ENCODE data around the gene EDIL3.

Gene EDIL3

DNA sequence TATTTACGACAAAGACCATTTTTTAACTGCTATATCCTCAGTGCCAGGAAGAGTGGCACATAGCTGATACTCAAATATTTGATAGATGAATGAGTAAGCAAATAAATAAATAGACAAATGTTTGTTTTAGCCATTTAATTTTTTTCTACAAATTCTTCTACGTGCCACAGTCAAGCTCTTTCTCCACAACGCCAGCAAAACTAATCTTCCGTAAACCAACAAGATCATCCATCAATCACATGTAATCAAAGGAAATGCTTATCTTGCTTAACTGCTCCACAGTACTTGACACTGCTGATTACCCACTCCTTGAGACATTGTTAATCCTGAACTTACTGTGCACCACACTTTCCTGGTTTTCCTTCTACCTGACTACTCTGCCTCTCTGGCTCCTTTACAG is 136.7 kb downstream of the EDIL3 start:
- Histone ChIP-seq H3K9me3 (ENCODE audit: control insufficient read depth in 2 of 2, low read length in 2 of 2) (no peaks in the 10 kb centered on the region), H3K4me1 (ENCODE audit: control insufficient read depth in 2 of 2, insufficient read depth in 2 of 2, low read length in 2 of 2) (no peaks in the 10 kb centered on the region), H3K27me3 (ENCODE audit: control insufficient read depth in 2 of 2, insufficient read depth in 2 of 2, low read length in 2 of 2) (no peaks in the 10 kb centered on the region), H3K36me3 (ENCODE audit: control insufficient read depth in 2 of 2, insufficient read depth in 2 of 2, low read length in 2 of 2) (no peaks in the 10 kb centered on the region), H3K4me3 (ENCODE audit: low read length in 2 of 2) (no peak overlapping the region), H3K27ac (ENCODE audit: low read depth in 2 of 2, low read length in 2 of 2) (no peak overlapping the region), H3K9ac (ENCODE audit: low read depth in 1 of 2, low read length in 2 of 2) (no peak overlapping the region)

- no peaks in the 10 kb centered on the region for H3K9me3 ChIP-seq (ENCODE audit: control insufficient read depth in 2 of 2, low read length in 2 of 2)
- no peaks in the 10 kb centered on the region for H3K27me3 ChIP-seq (ENCODE audit: control insufficient read depth in 2 of 2, insufficient read depth in 2 of 2, low read length in 2 of 2)
- no peaks in the 10 kb centered on the region for H3K36me3 ChIP-seq (ENCODE audit: control insufficient read depth in 2 of 2, insufficient read depth in 2 of 2, low read length in 2 of 2)
- H3K4me1 ChIP-seq (ENCODE audit: control insufficient read depth in 2 of 2, insufficient read depth in 2 of 2, low read length in 2 of 2), result no peaks in the 10 kb centered on the region
- H3K27ac ChIP-seq (ENCODE audit: low read depth in 2 of 2, low read length in 2 of 2), result no peak overlapping the region
- H3K4me3 ChIP-seq (ENCODE audit: low read length in 2 of 2), result no peak overlapping the region
- H3K9ac ChIP-seq (ENCODE audit: low read depth in 1 of 2, low read length in 2 of 2), result no peak overlapping the region
Observed at GRCh38 chr5:84242286-84242685, 142.4 kb downstream of the EDIL3 start.

- H3K27me3 ChIP-seq (ENCODE audit: control insufficient read depth in 2 of 2, insufficient read depth in 2 of 2, low read length in 2 of 2), result no peaks in the 10 kb centered on the region
- no peaks in the 10 kb centered on the region for H3K4me1 ChIP-seq (ENCODE audit: control insufficient read depth in 2 of 2, insufficient read depth in 2 of 2, low read length in 2 of 2)
- no peak overlapping the region for H3K27ac ChIP-seq (ENCODE audit: low read depth in 2 of 2, low read length in 2 of 2)
- H3K9me3 ChIP-seq (ENCODE audit: control insufficient read depth in 2 of 2, low read length in 2 of 2), result no peaks in the 10 kb centered on the region
- H3K36me3 ChIP-seq (ENCODE audit: control insufficient read depth in 2 of 2, insufficient read depth in 2 of 2, low read length in 2 of 2), result no peaks in the 10 kb centered on the region
- no peak overlapping the region for H3K9ac ChIP-seq (ENCODE audit: low read depth in 1 of 2, low read length in 2 of 2)
- no peak overlapping the region for H3K4me3 ChIP-seq (ENCODE audit: low read length in 2 of 2)
Observed at GRCh38 chr5:84239494-84239893, 145.2 kb downstream of the EDIL3 start.

DNA sequence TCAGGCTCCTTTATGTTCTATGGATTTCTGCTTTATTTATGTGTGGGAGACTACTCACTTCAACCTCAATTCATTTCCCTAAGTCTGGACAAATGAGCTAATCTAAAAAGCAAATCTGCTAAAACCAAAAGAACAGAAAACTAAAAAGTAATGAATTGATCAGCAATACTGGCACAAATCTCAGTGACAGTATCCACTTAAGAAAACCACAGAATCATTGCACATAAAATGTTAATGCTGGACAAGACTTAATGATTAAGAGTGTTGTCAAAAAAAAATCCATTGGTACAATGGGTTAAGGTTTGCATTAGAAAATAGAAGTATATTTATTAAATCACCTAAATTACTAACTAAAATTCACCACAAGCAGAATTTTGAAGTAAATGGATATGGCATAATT is 147.6 kb downstream of the EDIL3 start:
- Histone ChIP-seq H3K27me3 (ENCODE audit: control insufficient read depth in 2 of 2, insufficient read depth in 2 of 2, low read length in 2 of 2) (no peaks in the 10 kb centered on the region), H3K9ac (ENCODE audit: low read depth in 1 of 2, low read length in 2 of 2) (no peak overlapping the region), H3K9me3 (ENCODE audit: control insufficient read depth in 2 of 2, low read length in 2 of 2) (no peaks in the 10 kb centered on the region), H3K4me1 (ENCODE audit: control insufficient read depth in 2 of 2, insufficient read depth in 2 of 2, low read length in 2 of 2) (no peaks in the 10 kb centered on the region), H3K4me3 (ENCODE audit: low read length in 2 of 2) (no peak overlapping the region), H3K27ac (ENCODE audit: low read depth in 2 of 2, low read length in 2 of 2) (no peak overlapping the region), H3K36me3 (ENCODE audit: control insufficient read depth in 2 of 2, insufficient read depth in 2 of 2, low read length in 2 of 2) (no peaks in the 10 kb centered on the region)

- no peak overlapping the region for H3K27ac ChIP-seq (ENCODE audit: low read depth in 2 of 2, low read length in 2 of 2)
- no peak overlapping the region for H3K9ac ChIP-seq (ENCODE audit: low read depth in 1 of 2, low read length in 2 of 2)
- H3K4me1 ChIP-seq (ENCODE audit: control insufficient read depth in 2 of 2, insufficient read depth in 2 of 2, low read length in 2 of 2), result peaks cover 0 to 3% of the 10 kb centered on the region in 2 donors
- no peaks in the 10 kb centered on the region for H3K36me3 ChIP-seq (ENCODE audit: control insufficient read depth in 2 of 2, insufficient read depth in 2 of 2, low read length in 2 of 2)
- H3K9me3 ChIP-seq (ENCODE audit: control insufficient read depth in 2 of 2, low read length in 2 of 2), result no peaks in the 10 kb centered on the region
- no peak overlapping the region for H3K4me3 ChIP-seq (ENCODE audit: low read length in 2 of 2)
- H3K27me3 ChIP-seq (ENCODE audit: control insufficient read depth in 2 of 2, insufficient read depth in 2 of 2, low read length in 2 of 2), result no peaks in the 10 kb centered on the region
Observed at GRCh38 chr5:84231433-84231832, 153.2 kb downstream of the EDIL3 start.

DNA sequence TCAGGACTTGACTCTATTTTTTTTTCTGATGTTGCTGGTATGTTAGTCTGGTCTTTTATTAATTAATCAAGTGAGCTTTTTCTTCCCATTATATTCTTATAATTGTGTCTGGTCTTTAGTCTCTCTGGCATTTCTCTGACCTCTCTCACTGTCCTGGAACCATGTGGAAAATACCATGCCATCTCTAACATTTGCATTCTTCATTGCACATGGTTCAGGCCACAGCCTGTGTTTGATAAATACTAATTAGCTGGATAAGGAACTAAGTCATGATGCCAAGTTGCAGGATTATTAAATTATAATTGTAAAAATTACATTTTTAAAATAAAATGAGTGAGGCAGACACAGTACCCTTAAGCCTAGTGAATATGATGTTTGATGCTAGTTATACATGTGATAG is 155.6 kb downstream of the EDIL3 start:
- H3K9ac ChIP-seq (ENCODE audit: low read depth in 1 of 2, low read length in 2 of 2), result no peak overlapping the region
- no peaks in the 10 kb centered on the region for H3K9me3 ChIP-seq (ENCODE audit: control insufficient read depth in 2 of 2, low read length in 2 of 2)
- H3K27me3 ChIP-seq (ENCODE audit: control insufficient read depth in 2 of 2, insufficient read depth in 2 of 2, low read length in 2 of 2), result no peaks in the 10 kb centered on the region
- H3K36me3 ChIP-seq (ENCODE audit: control insufficient read depth in 2 of 2, insufficient read depth in 2 of 2, low read length in 2 of 2), result no peaks in the 10 kb centered on the region
- no peak overlapping the region for H3K27ac ChIP-seq (ENCODE audit: low read depth in 2 of 2, low read length in 2 of 2)
- H3K4me3 ChIP-seq (ENCODE audit: low read length in 2 of 2), result no peak overlapping the region
- H3K4me1 ChIP-seq (ENCODE audit: control insufficient read depth in 2 of 2, insufficient read depth in 2 of 2, low read length in 2 of 2), result peaks cover 0 to 3% of the 10 kb centered on the region in 2 donors

DNA sequence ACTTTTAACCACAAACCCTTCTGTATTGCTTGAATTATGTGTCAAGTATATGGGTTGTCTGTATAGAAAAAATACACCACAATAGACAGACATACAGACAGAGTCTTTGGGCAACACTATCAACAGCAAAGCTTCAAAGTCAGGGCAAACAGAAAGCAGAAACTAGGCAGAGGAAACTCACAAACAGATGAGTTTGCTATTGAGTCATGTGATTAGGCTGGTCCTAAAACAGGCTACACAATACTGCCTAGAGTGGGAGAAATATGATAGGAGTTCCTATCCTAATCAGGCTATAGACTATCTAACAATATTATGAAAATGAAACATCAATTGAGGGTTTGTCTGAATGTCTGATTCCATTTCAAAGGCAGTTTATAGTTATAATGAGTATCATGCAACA is 156.4 kb downstream of the EDIL3 start:
- no peaks in the 10 kb centered on the region for H3K9me3 ChIP-seq (ENCODE audit: control insufficient read depth in 2 of 2, low read length in 2 of 2)
- no peaks in the 10 kb centered on the region for H3K27me3 ChIP-seq (ENCODE audit: control insufficient read depth in 2 of 2, insufficient read depth in 2 of 2, low read length in 2 of 2)
- no peak overlapping the region for H3K4me3 ChIP-seq (ENCODE audit: low read length in 2 of 2)
- H3K9ac ChIP-seq (ENCODE audit: low read depth in 1 of 2, low read length in 2 of 2), result no peak overlapping the region
- no peaks in the 10 kb centered on the region for H3K36me3 ChIP-seq (ENCODE audit: control insufficient read depth in 2 of 2, insufficient read depth in 2 of 2, low read length in 2 of 2)
- H3K27ac ChIP-seq (ENCODE audit: low read depth in 2 of 2, low read length in 2 of 2), result no peak overlapping the region
- H3K4me1 ChIP-seq (ENCODE audit: control insufficient read depth in 2 of 2, insufficient read depth in 2 of 2, low read length in 2 of 2), result peaks cover 0 to 3% of the 10 kb centered on the region in 2 donors

DNA sequence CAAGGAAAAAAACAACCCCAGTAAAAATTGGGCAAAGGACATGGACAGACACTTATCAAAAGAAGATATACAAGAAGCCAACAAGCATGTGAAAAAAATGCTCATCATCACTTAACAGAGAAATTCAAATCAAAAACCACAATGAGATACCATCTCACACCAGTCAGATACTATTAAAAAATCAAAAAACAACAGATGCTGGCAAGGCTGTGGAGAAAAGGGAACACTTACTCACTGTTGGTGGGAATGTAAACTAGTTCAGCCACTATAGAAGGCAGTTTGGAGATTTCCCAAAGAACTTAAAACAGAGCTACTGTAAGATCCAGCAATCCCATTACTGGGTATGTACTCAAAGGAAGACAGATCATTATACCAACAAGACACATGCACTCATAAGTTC is 157.4 kb downstream of the EDIL3 start:
- Histone ChIP-seq H3K4me1 (ENCODE audit: control insufficient read depth in 2 of 2, insufficient read depth in 2 of 2, low read length in 2 of 2) (peaks cover 0 to 3% of the 10 kb centered on the region in 2 donors), H3K4me3 (ENCODE audit: low read length in 2 of 2) (no peak overlapping the region), H3K27me3 (ENCODE audit: control insufficient read depth in 2 of 2, insufficient read depth in 2 of 2, low read length in 2 of 2) (no peaks in the 10 kb centered on the region), H3K9ac (ENCODE audit: low read depth in 1 of 2, low read length in 2 of 2) (no peak overlapping the region), H3K36me3 (ENCODE audit: control insufficient read depth in 2 of 2, insufficient read depth in 2 of 2, low read length in 2 of 2) (no peaks in the 10 kb centered on the region), H3K9me3 (ENCODE audit: control insufficient read depth in 2 of 2, low read length in 2 of 2) (no peaks in the 10 kb centered on the region), H3K27ac (ENCODE audit: low read depth in 2 of 2, low read length in 2 of 2) (no peak overlapping the region)

DNA sequence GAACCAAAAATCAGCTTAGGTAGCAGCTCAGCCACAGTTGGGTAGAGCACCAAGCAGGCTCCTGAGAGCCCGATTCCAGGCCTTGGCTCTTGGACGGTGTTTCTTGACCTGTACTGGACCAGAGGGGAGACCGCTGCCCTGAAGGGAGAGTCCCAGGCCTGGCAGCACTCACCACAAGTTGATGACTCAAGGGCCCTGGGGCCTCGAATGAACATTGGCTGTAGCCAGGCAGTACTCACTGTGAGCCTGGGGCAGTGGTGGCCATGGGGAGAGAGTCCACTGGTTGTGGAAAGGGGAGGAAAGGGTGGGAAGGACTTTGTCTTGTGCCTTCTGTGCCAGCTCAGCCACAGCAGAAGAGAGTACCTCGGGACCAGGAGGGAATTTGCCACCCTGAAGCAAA is 166.1 kb downstream of the EDIL3 start:
- no peak overlapping the region for H3K4me3 ChIP-seq (ENCODE audit: low read length in 2 of 2)
- H3K27ac ChIP-seq (ENCODE audit: low read depth in 2 of 2, low read length in 2 of 2), result no peak overlapping the region
- H3K36me3 ChIP-seq (ENCODE audit: control insufficient read depth in 2 of 2, insufficient read depth in 2 of 2, low read length in 2 of 2), result no peaks in the 10 kb centered on the region
- H3K9me3 ChIP-seq (ENCODE audit: control insufficient read depth in 2 of 2, low read length in 2 of 2), result no peaks in the 10 kb centered on the region
- no peaks in the 10 kb centered on the region for H3K27me3 ChIP-seq (ENCODE audit: control insufficient read depth in 2 of 2, insufficient read depth in 2 of 2, low read length in 2 of 2)
- H3K9ac ChIP-seq (ENCODE audit: low read depth in 1 of 2, low read length in 2 of 2), result no peak overlapping the region
- H3K4me1 ChIP-seq (ENCODE audit: control insufficient read depth in 2 of 2, insufficient read depth in 2 of 2, low read length in 2 of 2), result no peaks in the 10 kb centered on the region

GRCh38 chr5:84215521-84215920 is 169.2 kb downstream of the EDIL3 start:
- Histone ChIP-seq H3K4me3 (ENCODE audit: low read length in 2 of 2) (no peak overlapping the region), H3K36me3 (ENCODE audit: control insufficient read depth in 2 of 2, insufficient read depth in 2 of 2, low read length in 2 of 2) (no peaks in the 10 kb centered on the region), H3K27me3 (ENCODE audit: control insufficient read depth in 2 of 2, insufficient read depth in 2 of 2, low read length in 2 of 2) (no peaks in the 10 kb centered on the region), H3K9me3 (ENCODE audit: control insufficient read depth in 2 of 2, low read length in 2 of 2) (no peaks in the 10 kb centered on the region), H3K4me1 (ENCODE audit: control insufficient read depth in 2 of 2, insufficient read depth in 2 of 2, low read length in 2 of 2) (no peaks in the 10 kb centered on the region), H3K9ac (ENCODE audit: low read depth in 1 of 2, low read length in 2 of 2) (no peak overlapping the region), H3K27ac (ENCODE audit: low read depth in 2 of 2, low read length in 2 of 2) (no peak overlapping the region)

- Histone ChIP-seq H3K27ac (ENCODE audit: low read depth in 2 of 2, low read length in 2 of 2) (no peak overlapping the region), H3K36me3 (ENCODE audit: control insufficient read depth in 2 of 2, insufficient read depth in 2 of 2, low read length in 2 of 2) (no peaks in the 10 kb centered on the region), H3K4me1 (ENCODE audit: control insufficient read depth in 2 of 2, insufficient read depth in 2 of 2, low read length in 2 of 2) (no peaks in the 10 kb centered on the region), H3K9ac (ENCODE audit: low read depth in 1 of 2, low read length in 2 of 2) (no peak overlapping the region), H3K27me3 (ENCODE audit: control insufficient read depth in 2 of 2, insufficient read depth in 2 of 2, low read length in 2 of 2) (no peaks in the 10 kb centered on the region), H3K4me3 (ENCODE audit: low read length in 2 of 2) (no peak overlapping the region), H3K9me3 (ENCODE audit: control insufficient read depth in 2 of 2, low read length in 2 of 2) (no peaks in the 10 kb centered on the region)
Observed at GRCh38 chr5:84213861-84214260, 170.8 kb downstream of the EDIL3 start.

All from mucosa of rectum (tissue), 2 donors.